Panc1 (cell line): ENCODE measurements around the gene PIN1.
"Not testable (repeated sequence)": the region's sequence is repeated elsewhere in the genome, so short reads cannot be mapped to it uniquely, and the experiment has no call there.

Source experiments
- CTCF ChIP-seq: fragments of 450-650 bp; IDR thresholded peaks from 2 replicates; pipeline ENCODE4 v1.5.1; 2017; ENCODE audit warnings: mild to moderate bottlenecking
- POLR2AphosphoS5 ChIP-seq: IDR thresholded peaks from 2 replicates; pipeline ENCODE4 v1.6.1; 2012; ENCODE audit warnings: mild to moderate bottlenecking, low read depth, low read length, moderate library complexity
- REST ChIP-seq, 2 experiments: IDR thresholded peaks; 2 replicates each; pipeline ENCODE4 v1.6.1; 2011 to 2012; ENCODE audit warnings: low read depth in 2 of 2, control low read depth in 1 of 2, low read length in 1 of 2, mild to moderate bottlenecking in 1 of 2, moderate library complexity in 1 of 2; ENCODE audit not compliant: insufficient read depth in 1 of 2
- SIN3A ChIP-seq: IDR thresholded peaks from 2 replicates; pipeline ENCODE4 v1.6.1; 2012; ENCODE audit warnings: low read depth, mild to moderate bottlenecking, low read length, moderate library complexity, borderline replicate concordance; ENCODE audit not compliant: insufficient read depth
- TCF7L2 ChIP-seq: IDR thresholded peaks from 2 replicates; pipeline ENCODE4 v1.6.1; 2011; ENCODE audit warnings: mild to moderate bottlenecking, low read depth, low read length, inconsistent platforms

- TF ChIP-seq CTCF; POLR2AphosphoS5; SIN3A; TCF7L2; REST (IDR thresholded peaks at IDR 0.05; ENCODE audit: insufficient read depth in 1 of 2, low read depth in 2 of 2, low read length in 1 of 2): not testable (repeated sequence)
These were observed 45.5 kb upstream of the PIN1 start for GRCh38 chr19:9789579-9789978.
